Suprapubic skin (tissue), 3 donors: ENCODE results near the gene FRY.

Experiments
- EP300 ChIP-seq: sonication (generic); formaldehyde crosslinking; IDR thresholded peaks from one replicate; pipeline ENCODE4 v1.6.1; 2017; ENCODE audit warnings: antibody characterized with exemption
- POLR2A ChIP-seq, 2 donors: fragments of 450-650 bp; IDR thresholded peaks; one replicate each; pipeline ENCODE4 v1.6.1; 2017; ENCODE audit warnings: antibody characterized with exemption in 2 of 2, mild to moderate bottlenecking in 2 of 2, moderate library complexity in 2 of 2
- TF ChIP-seq, protein P1 (sequence below), 2 donors: fragments of 200-600 bp in 1 of 2; fragments of 450-650 bp in 1 of 2; sonication (generic) in 1 of 2; IDR thresholded peaks; one replicate each; pipeline ENCODE4 v1.5.1; 2016 to 2019; ENCODE audit warnings: antibody characterized with exemption in 2 of 2, mild to moderate bottlenecking in 1 of 2, moderate library complexity in 1 of 2

DNA sequence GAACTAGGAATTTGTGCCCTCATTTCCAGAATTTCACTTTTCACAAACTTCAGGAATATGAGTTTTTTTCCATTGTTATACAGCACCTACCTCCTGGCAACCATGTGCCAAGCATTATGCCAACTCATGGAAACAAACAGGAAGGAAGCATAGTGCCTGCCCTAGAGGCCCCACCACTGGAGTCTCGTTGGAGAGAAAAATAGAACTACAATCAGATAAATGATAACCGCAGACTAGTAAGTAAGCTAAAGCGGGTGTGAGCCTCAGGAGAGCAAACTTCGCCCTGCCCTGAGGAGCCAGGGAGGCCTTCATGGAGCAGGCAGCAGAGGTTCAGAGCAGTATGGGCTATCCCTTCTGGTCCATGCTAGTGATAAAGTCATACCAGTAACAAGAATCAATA, 75.9 kb downstream of the FRY start:
- TF ChIP-seq, protein P1, sequence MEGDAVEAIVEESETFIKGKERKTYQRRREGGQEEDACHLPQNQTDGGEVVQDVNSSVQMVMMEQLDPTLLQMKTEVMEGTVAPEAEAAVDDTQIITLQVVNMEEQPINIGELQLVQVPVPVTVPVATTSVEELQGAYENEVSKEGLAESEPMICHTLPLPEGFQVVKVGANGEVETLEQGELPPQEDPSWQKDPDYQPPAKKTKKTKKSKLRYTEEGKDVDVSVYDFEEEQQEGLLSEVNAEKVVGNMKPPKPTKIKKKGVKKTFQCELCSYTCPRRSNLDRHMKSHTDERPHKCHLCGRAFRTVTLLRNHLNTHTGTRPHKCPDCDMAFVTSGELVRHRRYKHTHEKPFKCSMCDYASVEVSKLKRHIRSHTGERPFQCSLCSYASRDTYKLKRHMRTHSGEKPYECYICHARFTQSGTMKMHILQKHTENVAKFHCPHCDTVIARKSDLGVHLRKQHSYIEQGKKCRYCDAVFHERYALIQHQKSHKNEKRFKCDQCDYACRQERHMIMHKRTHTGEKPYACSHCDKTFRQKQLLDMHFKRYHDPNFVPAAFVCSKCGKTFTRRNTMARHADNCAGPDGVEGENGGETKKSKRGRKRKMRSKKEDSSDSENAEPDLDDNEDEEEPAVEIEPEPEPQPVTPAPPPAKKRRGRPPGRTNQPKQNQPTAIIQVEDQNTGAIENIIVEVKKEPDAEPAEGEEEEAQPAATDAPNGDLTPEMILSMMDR (IDR thresholded peaks at IDR 0.05) = no peak
- TF ChIP-seq POLR2A (IDR thresholded peaks at IDR 0.05) = no peak
- no peak for TF ChIP-seq EP300
